Duodenal mucosa (tissue), 2 donors: ENCODE data around the gene AIFM1.

Source experiments
- H3K27ac ChIP-seq: one replicate; pipeline ENCODE4 v1.7.0; 2013; ENCODE audit warnings: low read depth, low read length
- H3K27me3 ChIP-seq, 2 donors: one replicate each; pipeline ENCODE4 v1.7.0; 2013; ENCODE audit warnings: low read length in 2 of 2, control low read depth in 1 of 2; ENCODE audit not compliant: insufficient read depth in 2 of 2, control insufficient read depth in 1 of 2
- H3K36me3 ChIP-seq, 2 donors: one replicate each; pipeline ENCODE4 v1.7.0; 2013; ENCODE audit warnings: low read length in 2 of 2, control low read depth in 1 of 2; ENCODE audit not compliant: insufficient read depth in 2 of 2, control insufficient read depth in 1 of 2
- H3K4me1 ChIP-seq, 2 donors: one replicate each; pipeline ENCODE4 v1.7.0; 2013; ENCODE audit warnings: low read length in 2 of 2, control low read depth in 1 of 2; ENCODE audit not compliant: insufficient read depth in 2 of 2, control insufficient read depth in 1 of 2
- H3K4me3 ChIP-seq, 2 donors: one replicate each; pipeline ENCODE4 v1.7.0; 2013; ENCODE audit warnings: low read length in 2 of 2, low read depth in 1 of 2
- H3K9ac ChIP-seq, 2 donors: one replicate each; pipeline ENCODE4 v1.7.0; 2013; ENCODE audit warnings: low read length in 2 of 2, low read depth in 1 of 2
- H3K9me3 ChIP-seq, 2 donors: one replicate each; pipeline ENCODE4 v1.7.0; 2013; ENCODE audit warnings: low read length in 2 of 2, control low read depth in 1 of 2; ENCODE audit not compliant: control insufficient read depth in 1 of 2

Gene AIFM1

GRCh38 chrX:130095249-130096030 lies 70.2 kb downstream of the AIFM1 start:
- Histone ChIP-seq H3K9ac (no peak overlapping the region), H3K9me3 (no peaks in the 10 kb centered on the region), H3K27me3 (no peaks in the 10 kb centered on the region), H3K4me3 (no peak overlapping the region), H3K4me1 (peaks cover 38 to 43% of the 10 kb centered on the region in 2 donors), H3K27ac (no peak overlapping the region), H3K36me3 (no peaks in the 10 kb centered on the region)

GRCh38 chrX:130094696-130095095 lies 70.9 kb downstream of the AIFM1 start:
- H3K27ac ChIP-seq, result no peak overlapping the region
- no peak overlapping the region for H3K9ac ChIP-seq
- no peak overlapping the region for H3K4me3 ChIP-seq
- no peaks in the 10 kb centered on the region for H3K36me3 ChIP-seq
- H3K9me3 ChIP-seq, result no peaks in the 10 kb centered on the region
- H3K27me3 ChIP-seq, result no peaks in the 10 kb centered on the region
- peaks cover 31 to 36% of the 10 kb centered on the region in 2 donors for H3K4me1 ChIP-seq

- no peak overlapping the region for H3K4me3 ChIP-seq
- no peaks in the 10 kb centered on the region for H3K9me3 ChIP-seq
- H3K36me3 ChIP-seq, result no peaks in the 10 kb centered on the region
- H3K9ac ChIP-seq, result no peak overlapping the region
- H3K27me3 ChIP-seq, result no peaks in the 10 kb centered on the region
- peaks cover 22% of the 10 kb centered on the region in 2 donors for H3K4me1 ChIP-seq
- no peak overlapping the region for H3K27ac ChIP-seq
Measured at GRCh38 chrX:130093271-130093670, 72.4 kb downstream of the AIFM1 start.

- no peaks in the 10 kb centered on the region for H3K36me3 ChIP-seq
- peak overlapping the region in 1 of 2 donors; percentile 33 for H3K9ac ChIP-seq
- peaks cover 12 to 20% of the 10 kb centered on the region in 2 donors for H3K4me1 ChIP-seq
- H3K4me3 ChIP-seq, result peak overlapping the region in 1 of 2 donors; percentile 28
- H3K27ac ChIP-seq, result no peak overlapping the region
- H3K9me3 ChIP-seq, result no peaks in the 10 kb centered on the region
- H3K27me3 ChIP-seq, result no peaks in the 10 kb centered on the region
Measured at GRCh38 chrX:130091980-130092522, 73.6 kb downstream of the AIFM1 start.

DNA sequence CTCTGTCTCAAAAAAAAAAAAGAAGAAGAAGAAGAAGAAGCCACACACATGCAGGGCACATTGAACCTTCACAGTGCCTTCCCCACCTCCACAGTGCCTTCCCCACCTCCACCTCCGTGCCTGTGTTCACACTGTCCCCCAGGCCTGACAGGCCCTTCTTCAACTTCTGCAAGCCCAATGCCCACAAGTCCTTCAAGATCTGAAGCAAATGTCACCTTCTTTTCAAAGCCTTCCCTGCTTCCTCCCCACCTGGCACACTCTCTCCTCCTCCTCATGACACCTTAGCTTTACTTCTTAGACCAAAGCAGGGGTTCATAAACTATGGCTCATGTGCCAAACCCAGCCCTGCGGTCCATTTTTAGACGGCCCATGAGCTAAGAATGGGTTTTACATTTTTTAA lies 75.3 kb downstream of the AIFM1 start:
- Histone ChIP-seq H3K27me3 (no peaks in the 10 kb centered on the region), H3K9me3 (no peaks in the 10 kb centered on the region)

GRCh38 chrX:130086447-130087206 lies 79.0 kb downstream of the AIFM1 start:
- H3K27me3 ChIP-seq, result no peaks in the 10 kb centered on the region
- H3K4me3 ChIP-seq, result peak overlapping the region in 1 of 2 donors; percentile 55
- H3K27ac ChIP-seq, result peak overlapping the region; percentile 10
- H3K4me1 ChIP-seq, result peaks cover 25 to 30% of the 10 kb centered on the region in 2 donors
- H3K9ac ChIP-seq, result peak overlapping the region; percentile 7 to 18
- no peaks in the 10 kb centered on the region for H3K36me3 ChIP-seq
- no peaks in the 10 kb centered on the region for H3K9me3 ChIP-seq

More for the DNA sequence above, 75.3 kb downstream of the AIFM1 start:
- H3K4me1 ChIP-seq, result peaks cover 21 to 25% of the 10 kb centered on the region in 2 donors
- H3K4me3 ChIP-seq, result no peak overlapping the region
- no peak overlapping the region for H3K9ac ChIP-seq
- H3K36me3 ChIP-seq, result no peaks in the 10 kb centered on the region
- H3K27ac ChIP-seq, result no peak overlapping the region

DNA sequence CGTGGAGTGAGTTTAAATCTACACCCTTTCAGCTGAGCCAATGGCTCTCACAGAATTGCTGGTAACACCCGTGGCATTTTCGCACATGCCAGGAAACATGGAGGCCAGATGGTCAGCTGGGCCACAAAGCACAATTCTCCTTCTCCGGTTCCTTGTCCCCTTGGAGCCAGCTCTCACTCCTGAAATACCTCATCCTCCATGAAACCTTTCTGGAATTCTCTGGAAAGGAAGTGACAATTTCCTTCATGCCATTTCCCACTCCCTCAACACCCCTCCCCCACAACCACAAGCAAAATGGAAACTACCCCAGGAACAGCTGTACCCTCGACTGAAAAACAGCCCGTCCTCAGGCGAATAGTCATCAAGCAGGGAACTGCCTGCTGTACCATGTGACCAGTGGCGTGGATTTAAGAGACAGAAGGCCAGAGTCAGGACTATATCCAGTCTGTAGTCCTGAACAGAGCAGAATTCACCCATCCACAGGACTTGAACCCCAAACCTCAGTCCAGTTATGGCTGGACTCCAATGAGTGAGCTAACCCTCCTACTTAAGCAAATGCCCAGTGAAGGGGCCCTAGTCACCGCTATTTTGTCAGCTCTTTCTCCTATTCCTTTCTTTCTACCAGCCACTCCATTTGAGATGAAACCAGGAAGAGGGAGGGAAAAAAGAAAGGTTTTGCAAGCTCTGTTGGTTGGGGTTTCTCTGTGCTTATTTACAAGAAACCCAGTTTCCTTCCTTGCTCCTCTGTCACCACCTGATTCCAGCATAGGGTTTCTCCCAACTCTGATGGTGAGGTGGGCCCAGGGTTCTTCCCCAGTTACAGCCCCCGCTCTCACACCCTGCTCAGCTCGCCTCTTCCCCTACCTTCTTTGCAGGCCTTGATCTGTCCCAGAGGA lies 79.8 kb downstream of the AIFM1 start:
- Histone ChIP-seq H3K36me3 (peaks cover 0 to 2% of the 10 kb centered on the region in 2 donors), H3K9me3 (no peaks in the 10 kb centered on the region), H3K9ac (peak overlapping the region; percentile 7 to 33), H3K4me1 (peaks cover 26 to 33% of the 10 kb centered on the region in 2 donors), H3K27me3 (no peaks in the 10 kb centered on the region), H3K27ac (peak overlapping the region; percentile 14), H3K4me3 (peak overlapping the region; percentile 40 to 55)

DNA sequence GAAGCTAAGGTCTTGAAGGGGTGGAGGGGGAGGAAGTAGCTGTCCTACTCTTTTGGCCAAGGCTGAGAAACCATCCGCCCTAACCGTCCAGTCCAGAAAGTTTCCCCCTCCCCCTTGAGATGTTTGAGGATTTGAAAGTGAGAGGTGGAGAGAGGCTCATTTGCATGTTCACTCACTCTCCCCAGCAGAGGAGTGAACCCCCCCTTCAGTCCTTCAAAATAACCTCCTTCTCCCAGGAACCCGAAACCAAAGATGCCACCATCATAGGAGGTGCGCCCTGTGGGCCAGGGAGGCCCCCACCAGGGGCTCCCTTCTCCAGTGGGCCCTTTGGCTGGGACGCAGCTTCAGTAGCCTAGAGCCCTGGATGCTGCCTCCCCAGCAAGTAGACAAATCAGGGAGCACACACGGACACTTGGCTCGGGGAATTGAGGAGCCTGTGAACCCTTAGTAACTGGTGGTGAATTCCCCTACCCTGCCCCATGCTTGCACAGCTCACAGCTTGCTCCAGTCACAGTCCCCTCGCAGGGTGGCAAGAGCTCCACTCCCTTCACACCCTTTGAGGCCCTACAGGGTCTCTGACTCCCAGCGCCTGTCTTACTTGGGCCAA lies 80.9 kb downstream of the AIFM1 start:
- Histone ChIP-seq H3K9ac (no peak overlapping the region), H3K27ac (no peak overlapping the region)

GRCh38 chrX:130083656-130084382 lies 81.8 kb downstream of the AIFM1 start:
- Histone ChIP-seq H3K4me1 (peaks cover 26 to 33% of the 10 kb centered on the region in 2 donors), H3K9ac (no peak overlapping the region)

More for the DNA sequence above, 80.9 kb downstream of the AIFM1 start:
- Histone ChIP-seq H3K36me3 (peaks cover 0 to 7% of the 10 kb centered on the region in 2 donors), H3K4me3 (no peak overlapping the region), H3K27me3 (no peaks in the 10 kb centered on the region), H3K9me3 (no peaks in the 10 kb centered on the region), H3K4me1 (peaks cover 26 to 33% of the 10 kb centered on the region in 2 donors)

More at GRCh38 chrX:130083656-130084382, 81.8 kb downstream of the AIFM1 start:
- H3K9me3 ChIP-seq, result no peaks in the 10 kb centered on the region
- H3K27me3 ChIP-seq, result no peaks in the 10 kb centered on the region
- H3K36me3 ChIP-seq, result peaks cover 0 to 7% of the 10 kb centered on the region in 2 donors
- H3K27ac ChIP-seq, result no peak overlapping the region
- no peak overlapping the region for H3K4me3 ChIP-seq
